ENCODE measurements around the gene TRPT1.

The TRPT1 gene

DNA sequence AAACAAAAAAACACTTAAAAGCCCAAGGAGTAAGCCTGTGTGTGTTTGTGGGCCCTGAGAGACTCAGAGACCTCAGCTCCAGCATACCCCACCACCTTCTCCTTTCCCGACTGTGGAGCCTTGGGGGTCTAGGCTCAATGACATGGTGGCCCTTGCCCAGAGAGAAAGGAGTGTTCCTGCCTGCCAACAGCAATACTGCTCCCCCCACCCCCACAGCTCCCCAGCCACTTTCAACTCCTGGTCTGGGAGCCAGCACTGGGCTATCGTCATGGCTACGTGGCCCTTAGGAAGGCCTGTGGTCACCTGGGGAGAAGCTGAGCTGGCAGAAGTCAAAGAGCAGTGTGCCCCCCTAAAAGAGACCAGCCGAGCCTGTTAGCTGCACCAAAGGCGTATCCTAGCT, 18.1 kb upstream of the TRPT1 start:
- DNase-seq = no peak

DNA sequence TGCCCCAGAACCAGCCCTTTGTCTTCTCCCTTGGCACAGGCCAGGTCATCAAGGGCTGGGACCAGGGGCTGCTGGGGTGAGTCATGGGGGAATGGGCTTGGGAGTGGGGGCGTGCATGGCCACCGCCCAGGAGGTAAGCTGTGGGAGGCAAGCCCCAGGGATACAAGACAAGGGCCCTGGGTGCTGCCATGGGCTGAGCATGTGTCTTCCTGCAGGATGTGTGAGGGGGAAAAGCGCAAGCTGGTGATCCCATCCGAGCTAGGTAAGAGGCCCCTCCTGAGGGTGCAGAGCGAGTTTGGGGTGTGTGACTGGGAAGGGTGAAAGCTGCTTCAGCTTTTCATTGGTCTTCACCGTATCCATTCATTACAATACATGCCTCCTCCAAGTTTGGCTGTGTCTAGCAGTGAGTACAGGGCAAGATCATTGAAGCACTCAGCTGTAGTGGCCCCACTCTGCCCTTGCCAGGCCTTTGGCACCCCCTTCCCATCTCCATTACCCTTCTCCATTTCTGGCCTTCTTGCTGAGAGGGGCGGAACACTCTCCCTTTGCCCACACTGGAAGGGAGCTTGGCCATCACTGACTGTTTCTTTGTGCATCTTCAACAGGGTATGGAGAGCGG, 17.4 kb upstream of the TRPT1 start:
- DNase-seq = no peak

DNA sequence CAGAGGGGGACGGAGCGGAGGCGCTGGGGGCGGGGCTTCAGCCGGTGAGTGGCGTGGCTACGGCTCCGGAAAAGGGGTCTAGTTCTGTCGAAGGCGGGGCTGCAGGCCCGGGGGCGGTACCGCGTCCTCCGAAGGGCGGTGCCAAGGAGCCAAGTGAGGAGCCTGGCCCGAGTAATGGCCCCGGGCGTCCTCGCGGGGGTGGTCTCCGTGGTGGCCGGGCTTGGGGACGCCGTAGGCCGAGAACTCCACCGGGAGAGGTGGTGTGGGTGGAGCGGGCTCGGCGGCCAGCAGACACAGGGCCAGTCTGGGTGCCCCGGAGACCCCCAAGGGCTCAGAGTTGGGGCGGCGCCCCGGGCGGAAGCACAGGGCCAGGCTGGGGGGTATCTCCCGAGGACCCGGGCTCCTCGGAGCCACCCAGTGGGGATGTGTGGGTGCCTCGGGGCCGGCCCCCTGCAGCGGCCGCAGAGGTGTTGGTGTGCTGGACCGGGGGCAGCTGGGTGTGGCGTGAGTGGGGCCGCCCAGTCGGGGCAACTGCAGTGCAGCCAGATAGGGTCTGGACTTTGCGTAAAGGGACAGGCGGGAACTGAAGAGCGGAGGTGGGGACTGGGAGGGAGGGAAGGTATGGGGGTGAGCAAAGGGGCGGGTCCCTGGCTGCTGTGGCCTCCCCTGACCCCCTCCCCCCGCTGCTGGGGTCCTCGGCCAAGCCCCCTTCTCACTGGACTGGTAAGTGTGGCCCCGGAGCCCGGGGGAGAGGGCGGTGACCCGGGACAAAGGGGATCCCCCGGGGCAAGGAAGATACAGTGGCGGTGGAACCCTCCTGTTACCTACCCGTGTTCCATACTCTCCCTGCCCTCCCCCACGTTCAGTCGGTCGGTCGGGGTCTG, 15.7 kb upstream of the TRPT1 start:
- no peak for DNase-seq

DNA sequence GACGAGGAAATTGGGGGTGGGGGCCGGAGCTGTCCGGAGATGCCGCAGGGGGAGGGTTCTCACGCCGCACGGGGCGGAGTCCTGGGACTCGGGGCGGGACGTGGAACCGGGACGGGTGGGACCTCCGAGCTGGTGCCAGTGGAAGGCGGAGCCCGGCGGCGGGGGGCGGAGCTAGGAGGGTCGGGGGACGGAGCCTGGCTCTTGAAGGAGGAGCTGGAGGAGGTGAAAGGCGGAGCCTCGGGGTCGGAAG, 15.2 kb upstream of the TRPT1 start:
- peak; percentile 99 for DNase-seq

DNA sequence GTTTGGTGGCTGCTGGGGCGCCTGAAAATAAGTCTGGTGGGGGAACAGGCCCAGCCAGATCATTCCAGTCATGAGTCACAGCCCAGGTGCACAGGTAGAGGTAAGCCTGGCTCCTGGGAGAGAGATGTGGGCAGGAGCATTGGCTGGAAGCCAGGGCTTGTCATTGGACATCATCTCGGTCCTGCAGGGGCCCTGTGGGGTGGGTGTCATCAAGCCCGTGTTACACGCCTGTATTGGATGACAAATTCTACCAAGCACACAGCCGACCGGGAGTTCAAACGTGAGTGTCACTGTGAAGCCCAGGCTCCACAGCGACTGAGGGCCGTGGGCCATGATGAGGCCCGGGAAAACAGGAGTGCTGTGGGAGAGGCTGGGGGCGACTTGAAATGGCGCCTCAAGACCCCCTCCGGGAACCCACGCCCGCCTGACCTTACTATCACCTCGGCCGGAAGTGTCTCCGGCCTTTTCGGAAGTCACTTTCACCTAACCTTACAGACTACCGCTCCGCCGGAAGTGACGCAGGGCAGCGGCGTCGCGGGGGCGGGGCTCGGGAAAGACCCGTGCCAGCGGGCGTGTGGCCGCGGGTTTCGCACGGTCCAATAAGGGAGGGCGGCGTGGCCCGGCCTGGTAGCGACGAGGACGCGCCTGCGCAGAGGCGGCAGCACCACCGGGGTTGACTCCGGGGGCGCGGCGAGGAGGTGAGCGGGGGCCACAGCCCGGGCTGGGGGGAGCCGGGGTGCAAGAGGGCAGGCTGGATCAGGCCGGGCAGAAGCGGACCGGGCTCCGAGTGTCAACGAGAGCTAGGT, 14.7 kb upstream of the TRPT1 start, which contains the start of gene FKBP2:
TSS of gene FKBP2 (plus strand) at position 661 of the 806 bp plus-strand sequence. CDS start 1,293 bp downstream, outside the sequence.
- peak; percentile 99 for DNase-seq

DNA sequence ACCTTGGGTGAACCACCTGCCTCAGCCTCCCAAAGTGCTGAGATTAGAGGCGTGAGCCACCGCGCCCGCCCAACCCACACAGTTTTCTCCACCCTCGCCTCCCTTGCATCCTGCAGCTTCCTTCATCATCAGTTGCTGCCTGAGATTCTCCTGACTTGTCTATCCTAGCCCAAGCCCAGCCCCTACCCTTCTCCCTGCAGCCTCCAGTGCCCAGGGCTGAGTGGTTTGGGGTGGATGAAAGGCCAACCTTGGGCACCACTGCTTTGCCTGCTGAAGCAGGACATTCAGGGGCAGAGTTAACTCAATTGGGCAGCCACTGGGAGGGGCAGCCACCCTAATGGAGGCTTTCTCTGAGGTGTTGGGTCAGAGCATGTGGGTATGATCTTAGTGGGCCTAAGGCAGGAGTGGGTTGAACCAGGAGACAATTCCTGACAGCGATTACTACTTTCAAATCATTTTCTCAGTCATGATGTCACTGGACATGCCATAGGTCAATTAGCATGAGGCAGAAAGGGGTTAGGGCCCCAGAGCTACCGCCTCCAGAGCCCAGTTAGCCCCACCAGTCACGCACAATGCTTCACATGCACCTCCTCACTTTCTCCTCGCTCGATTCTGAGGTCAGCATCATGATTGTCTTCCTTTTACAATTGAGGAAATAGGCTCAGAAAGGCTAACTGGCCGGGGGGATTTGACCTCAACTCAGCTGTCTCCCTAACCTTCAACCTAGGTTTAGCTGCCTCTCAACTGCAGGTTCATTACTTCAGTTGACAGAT, 13.9 kb upstream of the TRPT1 start:
- DNase-seq = no peak

DNA sequence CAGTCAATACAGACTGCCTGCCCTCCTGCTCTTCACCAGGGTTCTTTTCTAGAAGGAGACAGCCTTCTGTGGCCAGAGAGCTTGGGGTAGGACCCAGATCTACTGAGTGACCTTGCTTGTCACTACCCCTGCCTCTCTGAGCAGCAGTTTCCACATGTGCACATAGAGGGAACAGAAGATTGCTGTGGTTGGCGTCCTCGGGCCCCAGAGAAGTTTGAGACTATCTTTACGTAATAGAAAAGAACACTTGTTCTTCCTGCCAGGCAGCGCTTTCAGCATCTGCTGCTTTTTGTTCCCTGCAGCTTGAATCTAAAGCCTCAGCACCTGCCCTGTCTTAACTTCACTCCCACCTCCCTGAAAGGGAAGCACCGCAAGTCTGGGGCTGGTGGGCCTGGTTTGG, 13.0 kb upstream of the TRPT1 start:
- no peak for DNase-seq

DNA sequence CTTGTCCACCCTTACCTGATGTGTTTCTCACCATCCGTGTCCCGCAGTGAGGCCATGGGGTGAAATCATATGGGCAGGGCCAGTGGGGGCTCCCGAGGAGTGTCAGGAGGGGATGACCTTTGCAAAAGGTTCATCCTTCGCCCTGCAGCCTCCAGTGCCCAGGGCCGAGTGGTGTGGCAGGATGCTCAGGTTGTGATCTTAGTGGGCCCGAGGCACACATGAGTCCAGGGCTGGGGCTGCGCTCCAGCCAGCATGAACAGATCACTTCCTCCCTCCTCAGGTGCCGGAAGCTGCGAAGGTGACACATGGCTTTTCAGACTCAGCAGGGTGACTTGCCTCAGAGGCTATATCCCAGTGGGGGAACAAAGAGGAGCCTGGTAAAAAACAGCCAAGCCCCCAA, 12.1 kb upstream of the TRPT1 start:
- DNase-seq = no peak

DNA sequence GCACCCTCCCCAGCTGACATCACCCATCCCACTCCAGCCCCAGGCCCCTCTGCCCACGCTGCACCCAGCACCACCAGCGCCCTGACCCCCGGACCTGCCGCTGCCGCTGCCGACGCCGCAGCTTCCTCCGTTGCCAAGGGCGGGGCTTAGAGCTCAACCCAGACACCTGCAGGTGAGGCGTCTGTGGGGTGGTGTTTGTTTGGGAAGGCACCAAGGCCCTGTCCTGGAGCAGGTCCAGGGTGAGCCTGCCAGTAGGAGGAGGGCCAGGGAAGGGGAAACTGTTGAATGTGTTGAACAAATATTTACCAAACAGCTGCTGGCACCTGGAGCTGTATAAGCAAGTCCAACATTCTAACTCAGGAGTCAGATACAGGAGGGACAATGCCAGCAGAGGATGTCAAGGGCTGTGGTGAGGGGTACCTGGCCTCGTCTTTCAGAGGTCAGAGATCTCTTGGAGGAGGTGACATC, 11.5 kb upstream of the TRPT1 start:
- DNase-seq = no peak

DNA sequence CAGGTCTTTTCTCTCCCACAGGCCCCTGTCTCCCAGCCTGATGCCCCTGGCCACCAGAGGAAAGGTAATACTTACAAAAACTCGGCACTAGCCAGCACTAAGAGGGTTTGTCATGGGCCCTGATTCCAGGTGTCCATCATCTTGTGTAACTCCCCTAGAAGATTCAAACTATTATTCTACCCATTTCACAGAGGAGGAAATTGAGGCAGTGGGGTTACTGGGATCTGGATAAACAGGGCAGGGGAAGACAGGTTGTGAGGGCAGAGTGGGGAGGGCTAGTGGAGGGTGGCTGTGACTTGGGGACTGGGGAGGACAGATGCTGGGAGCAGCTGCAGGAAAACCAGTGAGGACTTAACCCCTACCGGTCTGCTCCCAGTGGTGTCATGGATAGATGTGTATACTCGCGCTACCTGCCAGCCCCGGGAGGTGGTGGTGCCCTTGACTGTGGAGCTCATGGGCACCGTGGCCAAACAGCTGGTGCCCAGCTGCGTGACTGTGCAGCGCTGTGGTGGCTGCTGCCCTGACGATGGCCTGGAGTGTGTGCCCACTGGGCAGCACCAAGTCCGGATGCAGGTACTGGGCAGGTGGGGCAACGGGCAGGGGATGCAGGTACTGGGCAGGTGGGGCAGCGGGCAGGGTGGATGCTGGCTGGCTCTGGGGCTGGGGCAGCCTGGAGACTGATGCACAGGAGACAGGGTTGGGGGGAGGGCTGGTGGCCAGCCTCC, 9.6 kb upstream of the TRPT1 start:
- DNase-seq = no peak

DNA sequence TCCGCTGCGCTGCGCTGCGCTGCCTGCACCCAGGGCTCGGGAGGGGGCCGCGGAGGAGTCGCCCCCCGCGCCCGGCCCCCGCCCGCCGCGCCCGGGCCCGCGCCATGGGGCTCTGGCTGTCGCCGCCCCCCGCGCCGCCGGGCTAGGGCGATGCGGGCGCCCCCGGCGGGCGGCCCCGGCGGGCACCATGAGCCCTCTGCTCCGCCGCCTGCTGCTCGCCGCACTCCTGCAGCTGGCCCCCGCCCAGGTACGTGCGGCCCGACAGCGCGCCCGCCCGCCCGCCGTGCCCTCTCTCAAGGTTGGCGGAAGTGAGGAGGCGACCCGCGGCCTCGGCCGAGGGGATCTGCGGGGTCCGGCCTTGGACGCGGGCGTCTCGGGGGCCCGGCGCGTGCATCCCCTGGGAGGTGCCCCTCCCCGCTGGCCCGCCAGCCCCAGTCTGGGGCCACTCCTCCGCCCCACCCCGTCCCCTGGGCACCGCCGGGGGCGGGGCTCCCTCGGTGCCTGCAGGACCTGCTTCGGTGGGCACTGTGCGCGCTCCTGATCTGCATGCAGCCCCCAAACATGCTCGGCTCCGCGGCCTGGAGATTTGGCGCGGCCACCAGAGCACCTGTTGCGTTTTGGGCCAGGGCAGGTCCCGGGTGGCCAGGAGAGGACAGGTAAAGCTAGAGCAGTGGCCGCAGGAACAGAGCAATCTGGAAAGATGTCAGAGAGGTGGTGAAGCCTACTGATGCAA, 8.8 kb upstream of the TRPT1 start:
- no peak for DNase-seq

DNA sequence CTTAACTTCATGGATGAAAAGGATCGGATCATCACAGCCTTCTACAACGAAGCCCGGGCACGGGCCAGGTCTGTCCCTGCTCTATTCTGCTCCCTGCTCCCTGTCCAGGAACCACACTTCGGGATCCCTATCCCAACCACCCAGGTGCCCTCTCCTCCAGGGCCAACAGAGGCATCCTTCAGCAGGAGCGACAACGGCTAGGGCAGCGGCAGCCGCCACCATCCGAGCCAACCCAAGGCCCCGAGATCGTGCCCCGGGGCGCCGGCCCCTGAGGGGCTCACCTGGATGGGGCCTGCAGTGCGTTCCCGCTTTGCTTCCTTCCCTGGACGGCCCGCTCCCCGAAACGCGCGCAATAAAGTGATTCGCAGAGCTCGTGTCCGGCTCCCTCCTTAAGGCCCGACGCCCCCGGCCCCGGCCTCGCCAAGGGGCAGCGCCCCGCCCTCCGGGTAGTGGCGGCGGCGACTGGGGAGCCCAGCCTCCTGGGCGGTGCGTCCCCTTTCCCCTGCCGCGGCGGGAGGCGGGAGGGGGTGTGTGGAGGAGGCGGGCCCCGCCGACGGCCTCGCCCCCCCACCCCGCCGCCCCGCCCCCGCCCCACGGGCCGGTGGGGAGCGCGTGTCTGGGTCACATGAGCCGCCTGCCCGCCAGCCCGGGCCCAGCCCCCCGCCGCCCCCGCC, 8.1 kb upstream of the TRPT1 start, which contains the start of gene VEGFB:
TSS of gene VEGFB (plus strand) at position 672 of the 674 bp plus-strand sequence. CDS start 250 bp downstream, outside the sequence.
- DNase-seq = no peak

DNA sequence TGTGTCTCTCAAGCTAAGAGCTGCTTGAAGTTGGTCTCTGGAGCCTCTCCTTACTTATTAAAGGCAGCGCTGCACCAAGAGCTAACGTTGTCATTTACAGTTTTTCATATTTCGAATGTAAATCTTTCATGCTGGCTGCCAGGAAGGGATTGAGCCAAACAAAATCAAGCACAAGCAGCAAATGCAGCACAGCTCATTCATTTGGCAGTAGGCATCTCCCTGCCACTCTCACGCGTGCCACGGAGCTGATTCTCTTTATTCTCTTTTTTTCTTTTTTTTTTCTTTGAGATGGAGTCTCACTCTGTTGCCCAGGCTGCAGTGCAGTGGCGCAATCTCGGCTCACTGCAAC, 7.0 kb upstream of the TRPT1 start:
- DNase-seq = no peak

DNA sequence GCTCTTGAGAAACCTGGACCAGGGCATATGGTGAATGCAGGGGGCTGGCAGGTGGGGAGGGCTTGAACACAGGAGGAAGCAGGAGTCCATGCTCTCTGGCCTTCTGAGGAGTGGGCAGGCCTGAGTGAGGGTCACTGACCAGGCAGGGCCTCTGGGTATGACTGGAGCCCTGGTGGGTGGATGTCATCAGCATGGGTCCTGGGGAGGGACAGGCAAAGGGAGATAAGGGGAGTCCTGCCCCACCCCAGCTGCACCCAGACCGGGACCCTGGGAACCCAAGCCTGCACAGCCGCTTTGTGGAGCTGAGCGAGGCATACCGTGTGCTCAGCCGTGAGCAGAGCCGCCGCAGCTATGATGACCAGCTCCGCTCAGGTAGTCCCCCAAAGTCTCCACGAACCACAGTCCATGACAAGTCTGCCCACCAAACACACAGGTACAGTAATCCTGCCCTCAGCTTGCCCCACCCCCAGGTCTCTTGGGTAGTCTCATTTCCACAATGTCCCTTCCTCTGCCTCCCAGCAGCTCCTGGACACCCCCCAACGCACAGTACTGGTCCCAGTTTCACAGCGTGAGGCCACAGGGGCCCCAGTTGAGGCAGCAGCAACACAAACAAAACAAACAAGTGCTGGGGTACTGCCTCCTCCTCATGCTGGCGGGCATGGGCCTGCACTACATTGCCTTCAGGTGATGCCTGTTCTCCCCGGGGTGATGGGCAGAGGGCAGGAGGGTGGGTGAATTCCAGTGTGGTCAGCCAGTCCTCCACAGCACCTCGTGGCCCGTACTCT, 6.4 kb upstream of the TRPT1 start:
- DNase-seq = no peak

DNA sequence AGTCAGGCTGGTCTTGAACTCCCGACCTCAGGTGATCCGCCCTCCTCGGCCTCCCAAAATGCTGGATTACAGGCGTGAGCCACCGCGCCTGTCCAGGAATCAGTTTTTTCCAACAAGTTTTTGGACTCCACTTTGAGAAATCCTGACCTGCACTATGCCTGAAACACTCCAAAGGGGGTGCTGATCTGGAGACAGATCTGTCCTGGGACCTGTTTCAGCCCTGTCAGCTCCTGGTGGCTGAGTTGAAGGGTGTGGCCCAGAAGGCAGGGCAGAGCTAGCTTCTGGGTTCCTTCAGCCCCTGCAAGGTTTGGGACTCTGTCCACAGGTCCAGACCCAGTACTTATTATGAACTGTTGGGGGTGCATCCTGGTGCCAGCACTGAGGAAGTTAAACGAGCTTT, 5.6 kb upstream of the TRPT1 start:
- no peak for DNase-seq

DNA sequence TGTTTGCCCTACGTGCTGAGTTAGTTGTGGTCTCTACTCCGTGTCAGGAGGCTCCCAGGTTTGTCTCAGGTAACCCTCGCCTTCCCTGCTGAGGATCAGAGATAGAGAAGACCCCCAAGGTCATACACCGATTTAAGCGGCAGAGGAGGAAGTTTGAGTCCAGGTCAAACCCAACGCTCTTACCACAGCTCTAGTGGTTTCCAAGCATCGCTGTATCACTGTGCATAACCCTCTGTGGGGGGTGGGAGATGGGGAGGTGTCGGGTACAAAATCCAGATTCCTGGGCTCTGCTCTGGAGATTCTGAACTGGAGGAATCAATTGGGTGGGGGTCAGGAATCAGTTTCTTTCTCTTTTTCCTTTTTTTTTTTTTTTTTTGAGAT, 5.0 kb upstream of the TRPT1 start:
- DNase-seq = no peak

DNA sequence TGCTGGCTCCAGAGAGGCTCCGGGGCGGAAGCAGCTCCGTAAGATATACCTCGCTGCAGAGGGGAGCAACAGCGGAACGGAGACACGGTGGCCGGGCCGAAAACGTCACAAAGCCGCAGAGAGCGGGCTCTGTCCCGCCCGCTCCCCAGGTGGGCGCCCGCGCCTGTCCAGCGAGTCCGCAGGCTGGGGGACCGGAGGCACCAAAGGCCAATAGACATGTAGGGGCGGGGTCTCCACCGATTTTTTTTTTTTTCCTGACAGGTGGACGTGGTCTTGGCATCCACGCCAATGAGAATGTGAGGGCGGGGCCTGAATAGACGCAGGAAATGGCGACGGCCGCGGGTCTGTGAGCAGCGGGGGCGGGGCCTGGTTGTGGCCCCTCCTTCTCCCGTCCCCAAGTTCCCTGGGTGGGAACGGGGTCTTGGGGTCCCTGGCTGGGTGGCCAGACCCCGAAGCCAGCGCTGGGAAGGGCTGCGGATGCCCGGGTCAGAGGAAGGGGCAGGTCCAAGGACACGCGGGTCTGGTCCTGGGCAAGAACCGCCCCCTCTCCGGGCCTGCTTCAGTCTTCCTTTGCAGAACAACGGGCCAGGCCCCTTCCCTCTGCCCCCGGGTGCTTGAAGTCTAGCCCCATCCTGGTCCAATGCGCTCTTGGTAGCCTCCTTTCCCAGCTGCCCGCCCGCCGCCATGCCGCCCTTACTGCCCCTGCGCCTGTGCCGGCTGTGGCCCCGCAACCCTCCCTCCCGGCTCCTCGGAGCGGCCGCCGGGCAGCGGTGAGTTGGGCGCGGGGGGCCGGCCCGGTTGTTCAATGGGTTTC, 4.4 kb upstream of the TRPT1 start, which contains the start of gene DNAJC4:
TSS of gene DNAJC4 (plus strand) at position 378 of the 814 bp plus-strand sequence. CDS start at position 685, 307 bp downstream.
- no peak for DNase-seq

DNA sequence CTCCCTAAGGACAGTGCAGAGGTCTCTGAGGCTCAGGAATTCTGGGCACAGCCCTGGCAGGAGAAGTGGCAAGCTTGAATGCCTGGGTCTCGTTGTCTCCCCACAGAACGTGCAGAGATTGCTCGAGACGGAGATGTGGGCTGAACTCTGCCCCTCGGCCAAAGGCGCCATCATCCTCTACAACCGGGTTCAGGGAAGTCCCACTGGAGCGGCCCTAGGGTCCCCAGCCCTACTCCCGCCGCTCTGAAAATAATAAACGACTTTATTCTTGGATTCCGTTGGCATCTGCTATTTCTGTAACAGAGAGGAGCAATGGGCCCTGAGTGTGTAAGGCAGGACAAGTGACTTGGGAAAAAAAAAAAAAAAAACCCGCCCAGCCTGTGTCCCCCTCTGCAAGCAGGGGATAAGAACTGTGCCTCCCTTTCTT, 3.8 kb upstream of the TRPT1 start:
- DNase-seq = no peak
